Heart right ventricle (tissue), 16 donors: ENCODE measurements around the gene CGGBP1. TPM values are rescaled to one million over a fixed set of nuclear protein-coding genes. Genes with fewer than 3 reads are reported as not detected.

ENCODE experiments used
- ATAC-seq, 8 donors: fragments of 200-7000 bp; cut with Tn5 transposase; one replicate each; pipeline ENCODE4 v1.9.1; 2020; ENCODE audit warnings: mild to moderate bottlenecking in 8 of 8, moderate library complexity in 8 of 8, moderate number of reproducible peaks in 1 of 8
- DNase-seq, 2 donors: peaks; one replicate each; pipeline ENCODE4 v3.0.0-alpha.2; 2020
- H3K27ac ChIP-seq, 10 donors: fragments of 200-600 bp; sonication (generic) in 2 of 10; one replicate each; pipeline versions ENCODE4 v1.5.0 to v1.8.0; 2020 to 2022; ENCODE audit warnings: mild to moderate bottlenecking in 3 of 10
- H3K27me3 ChIP-seq, 7 donors: fragments of 200-600 bp; one replicate each; pipeline ENCODE4 v1.8.0; 2021 to 2022; ENCODE audit warnings: mild to moderate bottlenecking in 2 of 7
- H3K36me3 ChIP-seq, 9 donors: fragments of 200-600 bp; sonication (generic) in 1 of 9; one replicate each; pipeline versions ENCODE4 v1.5.0 to v1.8.0; 2020 to 2022; ENCODE audit warnings: mild to moderate bottlenecking in 2 of 9
- H3K4me1 ChIP-seq, 9 donors: fragments of 200-600 bp; sonication (generic) in 1 of 9; one replicate each; pipeline versions ENCODE4 v1.5.0 to v1.8.0; 2020 to 2022; ENCODE audit warnings: mild to moderate bottlenecking in 4 of 9
- H3K4me3 ChIP-seq, 10 donors: fragments of 200-600 bp; sonication (generic) in 2 of 10; one replicate each; pipeline versions ENCODE4 v1.5.0 to v1.8.0; 2020 to 2022; ENCODE audit warnings: mild to moderate bottlenecking in 7 of 10, moderate library complexity in 2 of 10
- H3K9me3 ChIP-seq, 11 donors: fragments of 200-600 bp in 10 of 11; sonication (generic) in 2 of 11; one replicate each; pipeline versions ENCODE4 v1.5.0 to v1.8.0; 2013 to 2022; ENCODE audit warnings: mild to moderate bottlenecking in 2 of 11, control low read depth in 1 of 11, moderate library complexity in 1 of 11
- CTCF ChIP-seq, 9 donors: fragments of 200-600 bp; sonication (generic) in 2 of 9; IDR thresholded peaks; one replicate each; pipeline versions ENCODE4 v1.5.0 to v1.8.0; 2021 to 2022; ENCODE audit warnings: antibody characterized with exemption in 9 of 9, mild to moderate bottlenecking in 5 of 9, moderate library complexity in 1 of 9
- WGBS, 2 donors: extraction: QIAGEN DNeasy Blood & Tissue Kit; methylation state at CpG; one replicate each; pipeline ENCODE4 v1.1.7; 2013; ENCODE audit warnings: inconsistent platforms in 1 of 2; 5-methylcytosine and 5-hydroxymethylcytosine counted together
- intact Hi-C, 10 donors: fragments of 100-400 bp; cut with DNase I; formaldehyde crosslinking; loops; one replicate each; pipeline versions ENCODE4 v1.11.1 to v1.14.2; 2022
- polyA plus RNA-seq, 2 donors: library from polyadenylated mRNA; stranded (reverse); fragments of 200-250 nt; gene quantifications; one replicate each; pipeline ENCODE4 v1.2.3, GENCODE V29; 2013
- total RNA-seq, 10 donors: library from RNA; stranded (reverse); fragmentation: NEBNext Ultra II Directional in 3 of 10; extraction: Animal tissue kit (Norgen Biotek cat#: 25700) in 3 of 10; gene quantifications; one replicate each; pipeline versions ENCODE4 v1.2.1 to v1.2.4, GENCODE V29; 2021 to 2023
- donor health status: Arrhythmogenic right ventricular cardiomyopathy.
- donor health status: ischemic (EF 13 %, LVEDD 7.1; RV severe dilation, severe dysfunction).
- donor health status: healthy with polysubstance abuse.
- donor health status: DM: no; HTN: yes; CAD: no.
- donor health status: DM: no; HTN: no; CAD: no.
- donor health status: ischemic (EF 25% LVEDD 6.9; RV normal size, moderate dysfunction).
- donor health status: ischemic (EF 25% LVEDD 5.7; RV mildly dilated, moderate dysfunction).
- donor health status: healthy.
- donor health status: DM: yes; HTN: yes; CAD: no.
- donor health status: Ischemic cardiomyopathy.
- donor health status: ischemic (EF 35%, LVEDD 5.7; RV mildly dilated, moderate dysfunction).
- donor health status: nonischemic (EF 11% LVEDD 7.7; RV severe dilation, severe dysfunction).
- donor health status: DM: yes; HTN: yes; CAD: no.
- donor health status: PGD.
- donor health status: ischemic (EF 29% LVEDD 5.4; RV normal size, mild dysfunction).
- donor health status: nonischemic (EF 23%, LVEDD 6.1; RV moderate dilation, normal function).

The CGGBP1 gene
- total and polyA plus RNA-seq, 12 donors = 28.1 to 63.0 (median 44.4) TPM

DNA sequence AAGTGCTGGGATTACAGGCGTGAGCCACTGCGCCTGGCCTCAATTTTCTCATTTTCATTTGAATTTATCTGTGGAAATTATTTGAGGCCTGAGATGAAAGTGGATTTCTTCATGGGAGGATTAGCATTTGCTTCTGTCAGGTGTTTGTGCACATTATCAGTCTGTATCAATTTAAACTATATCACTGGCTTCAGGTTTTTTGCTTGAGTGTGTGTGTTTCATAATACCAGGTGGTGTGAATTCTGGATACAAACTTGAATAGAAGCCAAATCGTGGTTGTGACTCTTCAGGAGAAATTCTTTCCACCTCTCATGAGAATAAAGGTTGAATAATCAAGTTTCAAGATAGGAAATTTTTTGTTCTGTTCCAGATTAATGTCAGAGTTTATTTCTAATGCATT lies 56.4 kb downstream of the CGGBP1 start:
- Histone ChIP-seq H3K27me3 (peaks cover 0 to 5% (median 0%) of the 10 kb centered on the region in 7 donors), H3K9me3 (no peaks in the 10 kb centered on the region), H3K27ac (no peak overlapping the region), H3K36me3 (no peaks in the 10 kb centered on the region), H3K4me3 (no peak overlapping the region), H3K4me1 (peaks cover 0 to 21% (median 0%) of the 10 kb centered on the region in 9 donors)
- DNase-seq (no peak), ATAC-seq (no peak)
- no peak for TF ChIP-seq CTCF (IDR thresholded peaks at IDR 0.05)
- 84 to 90% methylated on average over 3 of the region's 3 CpGs for WGBS, 2 donors
- intact Hi-C loops = loop anchor here in 9 of 10 donors (5.0 to 10.0 kb wide), 9 partner anchors 102 to 708 kb away; no protein-coding TSS in a partner anchor

Other genes starting within 250 kb of the CGGBP1 start
- gene ZNF654, start 250 bp upstream of the CGGBP1 start, total RNA-seq = 10 to 100 TPM in 6 of 10 donors, 1 to 10 TPM in 4; 6.9 to 13.9 (median 10.9) TPM
- gene ZNF654, start 250 bp upstream of the CGGBP1 start, polyA plus RNA-seq = 1 to 10 TPM; 2.5 to 4.0 TPM
- 10 to 100 TPM; 10.6 to 18.2 (median 13.5) TPM for gene C3orf38, start 91.0 kb upstream of the CGGBP1 start, total RNA-seq
- gene C3orf38, start 91.0 kb upstream of the CGGBP1 start, polyA plus RNA-seq = 1 to 10 TPM; 4.5 to 4.8 TPM